Kidney (tissue), 14 donors: ENCODE measurements around the gene NUDT16L1. TPM values are rescaled to one million over a fixed set of nuclear protein-coding genes. Genes with fewer than 3 reads are reported as not detected.
A peak's percentile ranks its signal among the peaks of the same experiment; 100 is the strongest.

Experiments
- DNase-seq, 5 donors: peaks; one replicate each; pipeline ENCODE4 v3.0.0-alpha.2; 2013 to 2020
- FAIRE-seq: peaks from 2 replicates; lab custom pipeline; 2012; peaks lifted over from hg19 to GRCh38; lab: Jason Lieb, UNC
- H3K27ac ChIP-seq, 2 donors: one replicate each; pipeline ENCODE4 v1.7.0; 2013; ENCODE audit warnings: low read depth in 2 of 2, low read length in 2 of 2, inconsistent platforms in 1 of 2
- H3K27me3 ChIP-seq: one replicate; pipeline ENCODE4 v1.7.1; 2013; ENCODE audit warnings: low read length, inconsistent platforms; ENCODE audit not compliant: control insufficient read depth, insufficient read depth
- H3K36me3 ChIP-seq, 3 donors: one replicate each; pipeline versions ENCODE4 v1.7.0 to v1.7.1; 2013; ENCODE audit warnings: low read length in 3 of 3, control low read depth in 1 of 3, inconsistent platforms in 1 of 3; ENCODE audit not compliant: insufficient read depth in 3 of 3, control insufficient read depth in 2 of 3
- H3K4me1 ChIP-seq, 3 donors: one replicate each; pipeline versions ENCODE4 v1.7.0 to v1.7.1; 2013; ENCODE audit warnings: low read length in 3 of 3, inconsistent platforms in 1 of 3, low read depth in 1 of 3; ENCODE audit not compliant: control insufficient read depth in 2 of 3, insufficient read depth in 2 of 3
- H3K4me3 ChIP-seq, 3 donors: one replicate each; pipeline versions ENCODE4 v1.7.0 to v1.8.1; 2013; ENCODE audit warnings: low read length in 3 of 3, control low read depth in 1 of 3, inconsistent platforms in 1 of 3
- H3K9ac ChIP-seq, 3 donors: one replicate each; pipeline versions ENCODE4 v1.7.0 to v1.7.1; 2013; ENCODE audit warnings: low read length in 3 of 3, control low read depth in 1 of 3, inconsistent platforms in 1 of 3
- H3K9me3 ChIP-seq, 3 donors: one replicate each; pipeline versions ENCODE4 v1.7.0 to v1.7.1; 2013; ENCODE audit warnings: low read length in 3 of 3, control low read depth in 1 of 3, inconsistent platforms in 1 of 3; ENCODE audit not compliant: control insufficient read depth in 2 of 3, insufficient read depth in 1 of 3
- CTCF ChIP-seq: IDR thresholded peaks from 3 replicates; pipeline ENCODE4 v1.5.1; 2012; ENCODE audit warnings: mild to moderate bottlenecking, moderate library complexity, borderline replicate concordance; ENCODE audit not compliant: insufficient read depth; ENCODE audit errors: extremely low read depth
- intact Hi-C: fragments of 100-400 bp; cut with DNase I; formaldehyde crosslinking; loops from one replicate; pipeline ENCODE4 v1.11.1; 2022
- polyA plus RNA-seq: library from polyadenylated mRNA; stranded (reverse); fragments of 350-450 nt; fragmentation: Illumina TruSeq; extraction: RNeasy Lipid Tissue Mini Kit (QIAGEN cat#74804); gene quantifications from one replicate; pipeline ENCODE4 v1.2.3, GENCODE V29; 2014; ENCODE audit warnings: low read depth, low replicate concordance; ENCODE audit not compliant: insufficient read depth
- total RNA-seq: library from RNA; stranded (reverse); fragmentation: NEBNext Ultra II Directional; extraction: Animal tissue kit (Norgen Biotek cat#: 25700); gene quantifications from one replicate; pipeline ENCODE4 v1.2.1, GENCODE V29; 2021
- donor health status: control.
- donor health status: control.
- donor health status: control.
- donor health status: control.
- donor health status: control.
- donor health status: DM: yes; HTN: yes; CAD: no.
- donor health status: Normal renal cell carcinoma (clear cell type).

The NUDT16L1 gene
- total and polyA plus RNA-seq, 2 donors from 2014 or later: 30.6 to 69.4 TPM

- H3K9me3 ChIP-seq: no peaks in the 10 kb centered on the region
- peaks cover 2 to 15% (median 6%) of the 10 kb centered on the region in 3 donors for H3K36me3 ChIP-seq
- no peak overlapping the region for H3K9ac ChIP-seq
- H3K27me3 ChIP-seq: no peaks in the 10 kb centered on the region
- intact Hi-C loops: no loop called here
- H3K27ac ChIP-seq: no peak overlapping the region
- H3K4me3 ChIP-seq: peak overlapping the region in 1 of 3 donors; percentile 77
- DNase-seq (peak in 2 of 5 donors; percentile 66 to 74), FAIRE-seq (no peak)
- no peak for TF ChIP-seq CTCF
- H3K4me1 ChIP-seq: peaks cover 0 to 33% (median 3%) of the 10 kb centered on the region in 3 donors
Observed at GRCh38 chr16:4691666-4692412, 1.5 kb upstream of the NUDT16L1 start.

GRCh38 chr16:4692460-4693295 lies 684 bp upstream of the NUDT16L1 start:
- TF ChIP-seq CTCF: no peak
- no peak for DNase-seq
- peak overlapping the region; percentile 51 to 83 for H3K27ac ChIP-seq
- peaks cover 2 to 15% (median 6%) of the 10 kb centered on the region in 3 donors for H3K36me3 ChIP-seq
- H3K9me3 ChIP-seq: no peaks in the 10 kb centered on the region
- no peaks in the 10 kb centered on the region for H3K27me3 ChIP-seq
- FAIRE-seq: no peak
- intact Hi-C loops: no loop called here
- H3K4me1 ChIP-seq: peaks cover 0 to 34% (median 3%) of the 10 kb centered on the region in 3 donors
- H3K9ac ChIP-seq: peak overlapping the region; percentile 48 to 73 (median 51)
- H3K4me3 ChIP-seq: peak overlapping the region; percentile 69 to 78 (median 77)

GRCh38 chr16:4693956-4694641 lies 737 bp downstream of the NUDT16L1 start:
- Histone ChIP-seq H3K27ac (peak overlapping the region; percentile 84 to 89), H3K27me3 (no peaks in the 10 kb centered on the region), H3K4me1 (peaks cover 0 to 34% (median 3%) of the 10 kb centered on the region in 3 donors), H3K36me3 (peaks cover 2 to 16% (median 6%) of the 10 kb centered on the region in 3 donors), H3K9ac (peak overlapping the region; percentile 33 to 69 (median 58)), H3K9me3 (no peaks in the 10 kb centered on the region), H3K4me3 (peak overlapping the region; percentile 65 to 77 (median 71))
- intact Hi-C loops: no loop called here
- FAIRE-seq (no peak), DNase-seq (peak; percentile 88 to 92 (median 91))
- no peak for TF ChIP-seq CTCF
